Smooth muscle cell (in vitro differentiated cells): ENCODE results near the gene TXNL1. TPM values are rescaled to one million over a fixed set of nuclear protein-coding genes. Genes with fewer than 3 reads are reported as not detected.

Experiments
- DNase-seq: peaks from one replicate; lab custom pipeline; 2025; ENCODE audit not compliant: unreplicated experiment; lab: John Stamatoyannopoulos, UW
- H2AFZ ChIP-seq: fragments of 200-600 bp; sonication (generic); 2 replicates; pipeline ENCODE4 v1.6.0; 2016; ENCODE audit warnings: antibody characterized with exemption, low read depth, mild to moderate bottlenecking
- H3F3A ChIP-seq: fragments of 200-600 bp; sonication (generic); 2 replicates; pipeline ENCODE4 v1.6.0; 2017; ENCODE audit warnings: antibody characterized with exemption, low read depth
- H3K27ac ChIP-seq: fragments of 200-600 bp; sonication (generic); 2 replicates; pipeline ENCODE4 v1.5.1; 2016; ENCODE audit warnings: low read depth, mild to moderate bottlenecking
- H3K27me3 ChIP-seq: fragments of 200-600 bp; sonication (generic); 2 replicates; pipeline ENCODE4 v1.6.1; 2016; ENCODE audit warnings: low read depth, mild to moderate bottlenecking
- H3K36me3 ChIP-seq: fragments of 200-600 bp; sonication (generic); 2 replicates; pipeline ENCODE4 v1.5.1; 2016; ENCODE audit warnings: low read depth
- H3K4me1 ChIP-seq: fragments of 200-600 bp; sonication (generic); 2 replicates; pipeline ENCODE4 v1.5.1; 2016; ENCODE audit warnings: low read depth
- H3K4me2 ChIP-seq: fragments of 200-600 bp; sonication (generic); 2 replicates; pipeline ENCODE4 v1.6.0; 2016; ENCODE audit warnings: mild to moderate bottlenecking
- H3K4me3 ChIP-seq: fragments of 200-600 bp; sonication (generic); 2 replicates; pipeline ENCODE4 v1.5.1; 2016; ENCODE audit warnings: mild to moderate bottlenecking
- H3K79me2 ChIP-seq: fragments of 200-600 bp; sonication (generic); 2 replicates; pipeline ENCODE4 v1.6.0; 2016; ENCODE audit warnings: low read depth, mild to moderate bottlenecking
- H3K9ac ChIP-seq: fragments of 200-600 bp; sonication (generic); 2 replicates; pipeline ENCODE4 v1.6.0; 2016; ENCODE audit warnings: low read depth
- H3K9me3 ChIP-seq: fragments of 200-600 bp; sonication (generic); replicated peaks from 2 replicates; pipeline ENCODE4 v1.5.1; 2016; ENCODE audit warnings: low read depth
- H4K20me1 ChIP-seq: fragments of 200-600 bp; sonication (generic); 2 replicates; pipeline ENCODE4 v1.6.0; 2016; ENCODE audit warnings: low read depth
- WGBS: methylation state at CpG from one replicate; pipeline ENCODE4 v1.1.7; 2016; ENCODE audit warnings: low lambda C conversion rate; 5-methylcytosine and 5-hydroxymethylcytosine counted together
- polyA plus RNA-seq: library from polyadenylated mRNA; unstranded; fragments of >200 nt; fragmentation: Nextera tagmentation; extraction: Ambion mirVana; gene quantifications from 2 replicates; pipeline ENCODE4 v1.2.1, GENCODE V29; 2016
- total RNA-seq: library from RNA; depleted of rRNA; stranded (reverse); fragments of >200 nt; gene quantifications from 2 replicates; pipeline ENCODE4 v1.2.3, GENCODE V29; 2014
- TF ChIP-seq, protein P1 (sequence below): fragments of 200-600 bp; sonication (generic); IDR thresholded peaks from 2 replicates; pipeline ENCODE4 v1.5.1; 2017; ENCODE audit warnings: borderline replicate concordance, mild to moderate bottlenecking, antibody characterized with exemption; ENCODE audit not compliant: insufficient read depth, poor library complexity, severe bottlenecking

The TXNL1 gene
- total and polyA plus RNA-seq, 2 experiments from 2014 or later: 62.0 to 75.4 TPM

- H3K27me3 ChIP-seq: no peaks in the 10 kb centered on the region
- H3F3A ChIP-seq: no peaks in the 10 kb centered on the region
- H3K4me2 ChIP-seq: no peak overlapping the region
- WGBS: 61% methylated on average over 2 of the region's 2 CpGs
- no peaks in the 10 kb centered on the region for H3K4me1 ChIP-seq
- peaks cover 4% of the 10 kb centered on the region for H3K79me2 ChIP-seq
- no peak for DNase-seq
- H3K9me3 ChIP-seq: no peaks in the 10 kb centered on the region
- no peak overlapping the region for H3K9ac ChIP-seq
- TF ChIP-seq, protein P1, sequence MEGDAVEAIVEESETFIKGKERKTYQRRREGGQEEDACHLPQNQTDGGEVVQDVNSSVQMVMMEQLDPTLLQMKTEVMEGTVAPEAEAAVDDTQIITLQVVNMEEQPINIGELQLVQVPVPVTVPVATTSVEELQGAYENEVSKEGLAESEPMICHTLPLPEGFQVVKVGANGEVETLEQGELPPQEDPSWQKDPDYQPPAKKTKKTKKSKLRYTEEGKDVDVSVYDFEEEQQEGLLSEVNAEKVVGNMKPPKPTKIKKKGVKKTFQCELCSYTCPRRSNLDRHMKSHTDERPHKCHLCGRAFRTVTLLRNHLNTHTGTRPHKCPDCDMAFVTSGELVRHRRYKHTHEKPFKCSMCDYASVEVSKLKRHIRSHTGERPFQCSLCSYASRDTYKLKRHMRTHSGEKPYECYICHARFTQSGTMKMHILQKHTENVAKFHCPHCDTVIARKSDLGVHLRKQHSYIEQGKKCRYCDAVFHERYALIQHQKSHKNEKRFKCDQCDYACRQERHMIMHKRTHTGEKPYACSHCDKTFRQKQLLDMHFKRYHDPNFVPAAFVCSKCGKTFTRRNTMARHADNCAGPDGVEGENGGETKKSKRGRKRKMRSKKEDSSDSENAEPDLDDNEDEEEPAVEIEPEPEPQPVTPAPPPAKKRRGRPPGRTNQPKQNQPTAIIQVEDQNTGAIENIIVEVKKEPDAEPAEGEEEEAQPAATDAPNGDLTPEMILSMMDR: no peak
- no peaks in the 10 kb centered on the region for H3K36me3 ChIP-seq
- no peak overlapping the region for H3K4me3 ChIP-seq
- peaks cover 3% of the 10 kb centered on the region for H4K20me1 ChIP-seq
- H2AFZ ChIP-seq: no peak overlapping the region
- H3K27ac ChIP-seq: no peak overlapping the region
Observed at GRCh38 chr18:56676639-56677038, 38.2 kb upstream of the TXNL1 start.

GRCh38 chr18:56672981-56673380 is 34.6 kb upstream of the TXNL1 start:
- no peaks in the 10 kb centered on the region for H3K4me1 ChIP-seq
- no peak overlapping the region for H3K9ac ChIP-seq
- no peaks in the 10 kb centered on the region for H3F3A ChIP-seq
- H3K4me2 ChIP-seq: no peak overlapping the region
- no peak overlapping the region for H3K4me3 ChIP-seq
- H3K36me3 ChIP-seq: no peaks in the 10 kb centered on the region
- TF ChIP-seq, protein P1: no peak
- no peaks in the 10 kb centered on the region for H3K27me3 ChIP-seq
- WGBS: 91% methylated on average over 3 of the region's 3 CpGs
- no peak for DNase-seq
- H3K9me3 ChIP-seq: no peaks in the 10 kb centered on the region
- H3K27ac ChIP-seq: no peak overlapping the region
- no peak overlapping the region for H2AFZ ChIP-seq
- H3K79me2 ChIP-seq: peaks cover 12% of the 10 kb centered on the region
- H4K20me1 ChIP-seq: peaks cover 7% of the 10 kb centered on the region

- no peak for DNase-seq
- H3K36me3 ChIP-seq: no peaks in the 10 kb centered on the region
- no peak overlapping the region for H2AFZ ChIP-seq
- WGBS: 84% methylated on average over 8 of the region's 8 CpGs
- H4K20me1 ChIP-seq: peaks cover 7% of the 10 kb centered on the region
- peaks cover 12% of the 10 kb centered on the region for H3K79me2 ChIP-seq
- H3K27me3 ChIP-seq: no peaks in the 10 kb centered on the region
- H3K4me3 ChIP-seq: no peak overlapping the region
- no peak overlapping the region for H3K4me2 ChIP-seq
- H3K27ac ChIP-seq: no peak overlapping the region
- no peaks in the 10 kb centered on the region for H3K4me1 ChIP-seq
- H3K9me3 ChIP-seq: no peaks in the 10 kb centered on the region
- TF ChIP-seq, protein P1: no peak
- H3F3A ChIP-seq: no peaks in the 10 kb centered on the region
- H3K9ac ChIP-seq: no peak overlapping the region
Observed at GRCh38 chr18:56672391-56672790, 34.0 kb upstream of the TXNL1 start.

DNA sequence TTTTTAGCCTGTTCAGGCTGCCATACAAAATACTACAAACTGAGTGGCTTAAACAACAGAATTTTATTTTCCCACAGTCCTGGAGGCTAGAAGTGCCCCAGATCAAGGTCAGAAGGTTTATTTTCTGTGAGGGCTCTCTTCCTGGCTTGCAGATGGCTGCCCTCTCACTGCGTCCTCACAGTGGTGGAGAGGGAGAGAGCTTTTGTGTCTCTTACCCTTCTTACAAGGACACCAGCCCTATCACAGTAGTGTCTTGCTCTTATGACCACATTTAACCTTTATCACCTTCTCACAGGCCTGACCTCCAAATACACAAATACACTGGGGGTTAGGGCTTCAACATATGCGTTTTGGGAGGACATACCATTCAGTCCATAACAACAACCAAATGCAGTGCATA is 24.5 kb upstream of the TXNL1 start:
- WGBS: 89% methylated on average over 2 of the region's 2 CpGs
- no peaks in the 10 kb centered on the region for H3K4me1 ChIP-seq
- H3K4me3 ChIP-seq: no peak overlapping the region
- H3K27ac ChIP-seq: no peak overlapping the region
- TF ChIP-seq, protein P1: no peak
- no peak overlapping the region for H2AFZ ChIP-seq
- H3K9ac ChIP-seq: no peak overlapping the region
- H3K27me3 ChIP-seq: no peaks in the 10 kb centered on the region
- no peak for DNase-seq
- H3K79me2 ChIP-seq: peaks cover 8% of the 10 kb centered on the region
- no peaks in the 10 kb centered on the region for H3F3A ChIP-seq
- no peaks in the 10 kb centered on the region for H3K9me3 ChIP-seq
- no peak overlapping the region for H3K4me2 ChIP-seq
- H4K20me1 ChIP-seq: peaks cover 19% of the 10 kb centered on the region
- no peaks in the 10 kb centered on the region for H3K36me3 ChIP-seq
